ENCODE results near the gene MIB2. TPM values are rescaled to one million over a fixed set of nuclear protein-coding genes. Genes with fewer than 3 reads are reported as not detected.
A peak's percentile ranks its signal among the peaks of the same experiment; 100 is the strongest.

Gene MIB2
- total and polyA plus RNA-seq, 12 donors, result 1.3 to 608 (median 85.8) TPM

- TF ChIP-seq CTCF (IDR thresholded peaks at IDR 0.05) (peak in 1 of 6 experiments; percentile 26), POLR2A (IDR thresholded peaks at IDR 0.05) (peak in 1 of 2 donors; percentile 32)
- intact Hi-C loops (cut with DNase I), result no loop called here
- no peaks in the 10 kb centered on the region for H3K36me3 ChIP-seq (replicated peaks in 1 of 2)
- peak in 4 of 7 donors; percentile 36 to 43 (median 37) for DNase-seq
- no peaks in the 10 kb centered on the region for H3K27me3 ChIP-seq
- WGBS, 4 donors, result 8 to 23% (median 13%) methylated on average over 8 to 110 of the region's 111 CpGs
- H3K27ac ChIP-seq, result peak overlapping the region in 1 of 5 donors; percentile 85
- peaks cover 26 to 37% of the 10 kb centered on the region in 2 donors for H3K4me1 ChIP-seq (replicated peaks in 1 of 2)
- no peaks in the 10 kb centered on the region for H3K9me3 ChIP-seq (replicated peaks in 1 of 3)
- H3K4me3 ChIP-seq, result peak overlapping the region in 1 of 4 donors; percentile 46
Observed at GRCh38 chr1:1599030-1599934, 16.0 kb upstream of the MIB2 start.

DNA sequence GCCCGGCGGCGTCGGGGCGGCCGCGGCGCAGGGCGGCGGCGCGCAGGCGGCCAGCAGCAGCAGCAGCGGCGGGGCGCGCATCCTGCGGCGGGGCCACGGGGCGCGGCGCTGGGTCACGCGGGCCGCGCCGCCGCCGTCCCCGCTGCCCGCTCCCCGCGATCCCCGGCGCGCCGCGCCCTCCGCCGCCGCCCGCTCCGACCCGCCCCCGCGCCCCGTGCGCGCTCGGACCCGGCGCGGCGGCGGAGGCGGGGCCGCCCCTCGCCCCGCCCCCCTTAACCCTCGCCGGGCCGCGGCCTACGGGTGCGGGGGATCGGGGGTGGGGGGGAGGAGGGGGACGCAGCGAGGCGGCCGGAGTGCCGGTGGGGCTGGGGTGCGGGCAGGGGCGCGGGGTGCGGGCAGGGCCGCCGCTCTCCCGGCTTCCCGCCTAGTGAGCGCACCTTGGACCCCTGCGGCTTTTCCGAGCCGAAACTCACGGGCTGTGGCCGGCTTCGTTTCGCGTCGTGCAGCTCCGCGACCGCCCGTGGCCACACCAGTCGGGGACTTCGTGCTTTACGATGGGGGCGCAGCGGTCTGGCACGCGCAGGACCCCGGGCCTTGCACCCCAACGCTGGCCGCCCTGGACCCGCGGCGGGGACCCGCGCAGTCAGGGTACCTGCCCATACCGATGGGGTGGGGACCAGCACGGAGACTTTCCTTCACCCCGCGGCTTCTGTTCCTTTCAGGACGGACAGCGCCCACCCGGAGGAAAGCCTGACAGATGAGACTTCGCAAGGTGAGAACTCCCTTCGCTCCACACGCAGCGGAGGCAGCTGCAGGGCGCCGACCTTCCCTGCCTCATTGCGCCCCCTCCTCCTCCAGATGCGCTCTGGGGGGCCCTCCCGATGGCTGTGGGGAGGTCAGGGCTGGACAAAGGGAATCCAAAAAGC lies 15.1 kb upstream of the MIB2 start, which contains the start of gene FNDC10:
Gene FNDC10, minus strand, starts transcription at position 201 of the 926 bp plus-strand sequence. Its CDS starts 120 bp downstream, at position 81.
- H3K4me3 ChIP-seq, result peak within 1 kb of the TSS in 2 of 4 donors; percentile 5 to 77

GRCh38 chr1:1600861-1601563 lies 14.3 kb upstream of the MIB2 start:
- H3K4me3 ChIP-seq, result peak overlapping the region in 1 of 4 donors; percentile 77
- TF ChIP-seq POLR2A (IDR thresholded peaks at IDR 0.05) (no peak), CTCF (IDR thresholded peaks at IDR 0.05) (no peak)
- H3K36me3 ChIP-seq (replicated peaks in 1 of 2), result no peaks in the 10 kb centered on the region
- no peaks in the 10 kb centered on the region for H3K9me3 ChIP-seq (replicated peaks in 1 of 3)
- no peak overlapping the region for H3K27ac ChIP-seq
- DNase-seq, result peak in 3 of 7 donors; percentile 26 to 47 (median 27)
- peaks cover 26 to 37% of the 10 kb centered on the region in 2 donors for H3K4me1 ChIP-seq (replicated peaks in 1 of 2)
- H3K27me3 ChIP-seq, result no peaks in the 10 kb centered on the region
- intact Hi-C loops (cut with DNase I), result no loop called here
- WGBS, 4 donors, result 59 to 82% (median 67%) methylated on average over 12 to 22 of the region's 22 CpGs; no CpG with 5 or more reads in 1 of the 4 donors

More for the DNA sequence above, 15.1 kb upstream of the MIB2 start, which contains the start of gene FNDC10:
- Histone ChIP-seq H3K27me3 (no peaks in the 10 kb centered on the region), H3K9me3 (replicated peaks in 1 of 3) (no peaks in the 10 kb centered on the region), H3K4me1 (replicated peaks in 1 of 2) (peaks cover 26 to 37% of the 10 kb centered on the region in 2 donors), H3K36me3 (replicated peaks in 1 of 2) (no peaks in the 10 kb centered on the region), H3K27ac (peak within 1 kb of the TSS in 1 of 5 donors; percentile 85)
- TF ChIP-seq POLR2A (IDR thresholded peaks at IDR 0.05) (no peak), CTCF (IDR thresholded peaks at IDR 0.05) (no peak)
- intact Hi-C loops (cut with DNase I), result no loop called here
- peak in 3 of 7 donors; percentile 31 to 48 (median 31) for DNase-seq
- 3 to 17% (median 4%) methylated on average over 26 to 124 of the region's 125 CpGs; no CpG with 5 or more reads in 1 of the 4 donors for WGBS, 4 donors
